MV-4-11 (cell line): ENCODE results near the gene ACOD1.

Experiments
- DNase-seq: peaks from one replicate; lab custom pipeline; 2025; lab: John Stamatoyannopoulos, UW

Gene ACOD1

GRCh38 chr13:76991796-76992547 lies 43.7 kb downstream of the ACOD1 start, which contains the start of gene CLN5:
Gene CLN5, plus strand, starts transcription at chr13:76992081. Its CDS starts 18 bp downstream, at chr13:76992099.
- DNase-seq, result peak; percentile 90

- no peak for DNase-seq
Measured at GRCh38 chr13:76992548-76993001, 44.3 kb downstream of the ACOD1 start.

DNA sequence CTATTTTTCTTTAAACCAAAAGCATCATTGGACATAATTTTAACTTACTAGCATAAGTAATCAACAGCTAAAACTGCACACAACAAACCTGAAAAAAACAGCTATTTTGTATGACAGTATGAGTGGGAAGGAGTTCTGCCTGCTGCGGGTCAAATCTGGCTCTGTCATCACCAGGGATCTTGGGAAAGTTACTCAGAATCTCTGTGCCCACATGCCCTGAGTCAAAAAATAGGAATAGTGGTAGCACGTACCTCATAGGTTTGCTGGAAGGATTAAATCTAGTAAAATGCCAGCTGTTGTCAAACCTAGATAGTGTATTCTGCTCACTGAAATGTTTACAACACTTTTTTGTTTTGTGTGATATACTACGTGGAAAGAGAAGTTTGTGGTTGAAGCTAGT lies 44.7 kb downstream of the ACOD1 start:
- no peak for DNase-seq

DNA sequence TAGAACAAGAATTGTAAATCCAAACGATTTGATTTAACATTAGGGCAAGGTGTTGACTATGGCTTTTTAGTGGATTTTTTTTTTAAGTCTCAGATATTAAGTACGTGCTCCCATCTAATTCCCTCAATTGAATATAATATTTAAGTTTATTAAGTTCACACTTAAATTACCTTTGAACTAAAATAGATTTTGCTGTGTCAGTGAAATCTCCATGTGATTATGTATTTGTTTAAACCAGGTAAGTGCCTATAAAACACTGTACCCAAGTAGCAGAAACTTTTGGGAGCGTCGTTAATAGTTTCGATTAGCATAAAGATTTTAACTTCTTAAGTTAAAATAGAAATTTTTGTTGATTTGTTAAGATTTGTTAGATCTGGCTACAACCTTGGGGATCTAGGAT lies 45.2 kb downstream of the ACOD1 start:
- no peak for DNase-seq

GRCh38 chr13:76994281-76994680 lies 46.0 kb downstream of the ACOD1 start:
- DNase-seq, result no peak

DNA sequence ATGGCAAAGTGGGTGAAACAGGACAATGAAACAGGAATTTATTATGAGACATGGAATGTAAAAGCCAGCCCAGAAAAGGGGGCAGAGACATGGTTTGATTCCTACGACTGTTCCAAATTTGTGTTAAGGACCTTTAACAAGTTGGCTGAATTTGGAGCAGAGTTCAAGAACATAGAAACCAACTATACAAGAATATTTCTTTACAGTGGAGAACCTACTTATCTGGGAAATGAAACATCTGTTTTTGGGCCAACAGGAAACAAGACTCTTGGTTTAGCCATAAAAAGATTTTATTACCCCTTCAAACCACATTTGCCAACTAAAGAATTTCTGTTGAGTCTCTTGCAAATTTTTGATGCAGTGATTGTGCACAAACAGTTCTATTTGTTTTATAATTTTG lies 52.2 kb downstream of the ACOD1 start:
- peak; percentile 25 for DNase-seq

- no peak for DNase-seq
Measured at GRCh38 chr13:77001540-77001939, 53.2 kb downstream of the ACOD1 start.

DNA sequence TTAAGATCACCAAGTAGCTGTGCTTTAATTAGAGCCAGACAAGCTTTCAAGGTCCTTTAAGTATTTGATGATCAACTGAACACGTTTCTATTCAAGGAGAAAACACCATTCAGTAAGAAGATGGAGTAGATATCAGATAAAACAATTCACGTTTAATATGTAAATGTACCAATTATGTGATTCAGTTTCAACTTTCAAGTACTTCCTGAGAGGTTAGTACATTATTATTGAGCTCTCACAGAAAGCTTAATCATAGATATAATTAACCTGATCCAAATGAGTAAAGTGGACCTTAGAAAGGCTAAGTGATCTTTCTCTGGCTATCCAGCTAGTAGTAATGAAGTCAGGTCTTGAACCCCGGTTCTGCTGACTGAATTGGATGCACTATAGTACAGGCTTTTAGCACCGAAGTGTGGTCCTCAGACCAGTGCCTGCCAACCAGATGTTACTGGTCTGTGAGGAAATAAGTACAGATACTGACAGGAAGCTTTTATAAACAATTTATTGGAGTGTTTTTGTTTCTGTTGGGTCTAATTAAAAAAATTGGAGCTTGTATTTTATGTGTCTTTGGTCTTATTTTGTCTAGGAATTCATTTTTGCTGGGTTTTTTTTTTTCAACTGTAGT lies 53.8 kb downstream of the ACOD1 start:
- no peak for DNase-seq

DNA sequence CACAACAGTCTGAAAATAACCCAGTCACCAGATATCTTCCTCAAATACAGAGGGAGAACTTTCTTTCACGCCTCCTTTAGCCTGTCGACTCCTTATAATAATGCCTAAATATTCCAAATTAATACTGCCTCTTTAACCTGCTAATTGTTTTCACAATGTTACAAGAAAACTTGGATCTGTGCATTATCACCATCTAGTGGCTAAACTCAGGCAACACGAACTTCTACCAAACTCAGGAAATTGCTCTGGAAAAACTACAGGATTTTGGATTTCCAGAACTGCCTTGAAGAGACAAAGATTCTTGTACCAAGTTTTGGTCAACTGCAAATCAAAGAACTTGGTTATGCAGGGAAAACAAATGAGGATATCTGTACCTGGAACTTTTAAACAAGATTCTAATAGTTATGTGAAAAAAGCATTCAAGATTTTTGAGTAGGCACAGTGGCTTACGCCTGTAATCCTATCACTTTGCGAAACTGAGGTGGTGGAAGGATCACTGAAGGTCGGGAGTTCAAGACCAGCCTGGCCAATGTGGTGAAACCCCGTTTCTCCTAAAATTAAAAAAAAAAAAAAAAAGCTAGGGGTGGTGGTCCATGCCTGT lies 54.4 kb downstream of the ACOD1 start:
- DNase-seq, result no peak
